Neural cell (in vitro differentiated cells): ENCODE measurements around the gene FSD1L.

Experiments
- TAF1 ChIP-seq: IDR thresholded peaks from 2 replicates; pipeline ENCODE4 v1.6.1; 2012; ENCODE audit warnings: low read depth
- TF ChIP-seq, protein P1 (sequence below): fragments of 450-650 bp; IDR thresholded peaks from 2 replicates; pipeline ENCODE4 v1.5.1; 2014; ENCODE audit warnings: antibody characterized with exemption, mild to moderate bottlenecking, moderate library complexity; ENCODE audit not compliant: poor library complexity, severe bottlenecking

DNA sequence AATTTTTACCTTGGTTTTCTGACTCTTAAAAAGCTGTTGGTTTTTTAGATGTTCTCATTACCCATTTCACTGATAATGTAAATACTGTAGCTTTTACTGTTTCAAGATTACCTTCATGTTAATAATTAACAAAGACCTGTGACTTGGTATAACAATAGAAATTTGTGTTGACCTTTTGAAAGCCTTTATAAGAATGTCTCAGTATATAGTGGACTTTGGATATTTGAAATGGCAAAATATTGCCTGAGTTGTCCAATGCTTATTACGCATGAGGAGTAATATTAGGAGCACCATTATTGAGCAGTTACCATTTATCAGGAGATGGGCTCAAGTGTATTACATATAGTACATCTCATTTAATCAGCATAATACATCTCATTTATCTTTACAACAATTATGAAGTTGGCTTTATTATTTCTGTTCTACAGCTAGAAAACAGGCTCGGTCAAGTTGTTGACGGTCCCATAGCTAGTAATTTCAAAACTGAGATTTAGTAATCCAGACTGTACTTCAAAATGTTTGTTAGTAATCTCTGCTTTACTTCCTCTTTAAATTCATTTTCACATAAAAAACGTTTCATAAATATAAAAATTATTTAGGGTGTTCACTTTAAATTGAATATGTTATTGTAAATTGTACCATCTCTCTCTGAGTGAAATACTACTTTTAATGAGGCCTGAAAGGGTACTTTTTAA is 59.4 kb downstream of the FSD1L start:
- TF ChIP-seq, protein P1, sequence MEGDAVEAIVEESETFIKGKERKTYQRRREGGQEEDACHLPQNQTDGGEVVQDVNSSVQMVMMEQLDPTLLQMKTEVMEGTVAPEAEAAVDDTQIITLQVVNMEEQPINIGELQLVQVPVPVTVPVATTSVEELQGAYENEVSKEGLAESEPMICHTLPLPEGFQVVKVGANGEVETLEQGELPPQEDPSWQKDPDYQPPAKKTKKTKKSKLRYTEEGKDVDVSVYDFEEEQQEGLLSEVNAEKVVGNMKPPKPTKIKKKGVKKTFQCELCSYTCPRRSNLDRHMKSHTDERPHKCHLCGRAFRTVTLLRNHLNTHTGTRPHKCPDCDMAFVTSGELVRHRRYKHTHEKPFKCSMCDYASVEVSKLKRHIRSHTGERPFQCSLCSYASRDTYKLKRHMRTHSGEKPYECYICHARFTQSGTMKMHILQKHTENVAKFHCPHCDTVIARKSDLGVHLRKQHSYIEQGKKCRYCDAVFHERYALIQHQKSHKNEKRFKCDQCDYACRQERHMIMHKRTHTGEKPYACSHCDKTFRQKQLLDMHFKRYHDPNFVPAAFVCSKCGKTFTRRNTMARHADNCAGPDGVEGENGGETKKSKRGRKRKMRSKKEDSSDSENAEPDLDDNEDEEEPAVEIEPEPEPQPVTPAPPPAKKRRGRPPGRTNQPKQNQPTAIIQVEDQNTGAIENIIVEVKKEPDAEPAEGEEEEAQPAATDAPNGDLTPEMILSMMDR = no peak
- TF ChIP-seq TAF1 = no peak
